ENCODE results near the gene IGSF3. TPM values are rescaled to one million over a fixed set of nuclear protein-coding genes. Genes with fewer than 3 reads are reported as not detected.
A peak's percentile ranks its signal among the peaks of the same experiment; 100 is the strongest.

The IGSF3 gene
- total and polyA plus RNA-seq, 10 of the 15 experiments (the other 5 are each of a cell fraction or from before 2014, with no cell fraction given): 1.4 to 18.0 (median 9.6) TPM

DNA sequence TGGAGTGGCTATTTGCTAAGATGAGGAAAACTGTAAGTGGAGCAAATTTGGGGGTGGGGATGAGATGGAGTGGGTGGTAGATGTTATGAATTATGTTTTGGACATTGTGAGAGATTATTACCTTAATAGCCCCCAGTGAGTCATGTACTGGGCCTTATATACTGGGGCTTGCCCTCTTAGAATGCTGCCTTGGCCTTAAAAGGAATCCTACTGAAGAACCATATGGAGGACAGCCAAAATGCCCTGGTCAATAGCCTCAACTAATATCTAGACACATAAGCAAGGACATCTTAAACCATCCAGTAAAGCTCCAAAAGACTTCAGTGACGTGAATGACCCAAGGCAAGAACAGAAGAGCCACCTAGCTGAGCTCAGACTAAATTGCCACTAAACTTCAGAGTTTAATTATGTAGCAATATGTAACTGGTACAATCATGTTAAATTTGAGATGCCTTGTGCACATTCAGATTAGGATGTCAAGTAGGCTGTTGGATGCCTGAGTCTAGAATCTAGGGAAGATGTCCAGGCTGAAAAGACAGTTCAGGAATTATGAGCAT lies 13.9 kb upstream of the IGSF3 start:
- SMC1A ChIA-PET (ENCODE audit: uncharacterized antibody, unreplicated experiment): interaction anchor here (1.0 kb wide), 1 partner anchor 10 kb away, joined by 3 read pairs; no protein-coding TSS in a partner anchor
- no peak overlapping the region for H3K4me2 ChIP-seq (ENCODE audit: control insufficient read depth, insufficient read depth)
- H3K27me3 ChIP-seq (replicated peaks in 1 of 2; ENCODE audit: control insufficient read depth in 2 of 2, insufficient read depth in 2 of 2, low read length in 1 of 2): no peaks in the 10 kb centered on the region
- no peak overlapping the region for H3K27ac ChIP-seq (ENCODE audit: control insufficient read depth, insufficient read depth)
- 30% methylated on average over 1 of the region's 1 CpG for WGBS (ENCODE audit: insufficient coverage, insufficient replicate concordance, low lambda C conversion rate, missing lambda C conversion rate)
- H3K4me1 ChIP-seq (ENCODE audit: control insufficient read depth, insufficient read depth, low read length): no peaks in the 10 kb centered on the region
- intact Hi-C loops (cut with micrococcal nuclease; ENCODE audit: unreplicated experiment): no loop called here
- POLR2A ChIA-PET: no interaction called here
- H3K9me3 ChIP-seq (replicated peaks; ENCODE audit: control insufficient read depth, insufficient read depth, low read length): no peaks in the 10 kb centered on the region; the same call in 2 of the 3 replicates
- H3K4me3 ChIP-seq: no peak overlapping the region
- no peaks in the 10 kb centered on the region for H3K36me3 ChIP-seq (ENCODE audit: control insufficient read depth in 2 of 2, insufficient read depth in 2 of 2, low read length in 1 of 2)
- CTCF ChIA-PET: interaction anchor here (1.1 kb wide), 1 partner anchor 9 kb away, joined by 4 read pairs; no protein-coding TSS in a partner anchor
- ATAC-seq (no peak), FAIRE-seq (peak; percentile 76), DNase-seq (ENCODE audit: low read depth, low spot score) (no peak)
- no peaks in the 10 kb centered on the region for H4K20me1 ChIP-seq (ENCODE audit: control insufficient read depth, insufficient read depth)
- no TSS peak for BruUV-seq (replicated peaks)
- no peaks in the 10 kb centered on the region for H3K79me2 ChIP-seq (ENCODE audit: control insufficient read depth, insufficient read depth, low read length)
- in situ Hi-C loops (cut with MboI): no loop called here
- no peak overlapping the region for H3K9ac ChIP-seq (ENCODE audit: control insufficient read depth, insufficient read depth, low read length)
- no peak overlapping the region for H2AFZ ChIP-seq (ENCODE audit: control insufficient read depth, low read depth, low read length)
- RAD21 ChIA-PET (ENCODE audit: unreplicated experiment): no interaction called here
- no peak for TF ChIP-seq SMC3 (IDR thresholded peaks at IDR 0.05; ENCODE audit: borderline replicate concordance, low read length)
- no peak for TF ChIP-seq MTA3 (IDR thresholded peaks at IDR 0.05; ENCODE audit: borderline replicate concordance, low read length)
- TF ChIP-seq, protein P1, sequence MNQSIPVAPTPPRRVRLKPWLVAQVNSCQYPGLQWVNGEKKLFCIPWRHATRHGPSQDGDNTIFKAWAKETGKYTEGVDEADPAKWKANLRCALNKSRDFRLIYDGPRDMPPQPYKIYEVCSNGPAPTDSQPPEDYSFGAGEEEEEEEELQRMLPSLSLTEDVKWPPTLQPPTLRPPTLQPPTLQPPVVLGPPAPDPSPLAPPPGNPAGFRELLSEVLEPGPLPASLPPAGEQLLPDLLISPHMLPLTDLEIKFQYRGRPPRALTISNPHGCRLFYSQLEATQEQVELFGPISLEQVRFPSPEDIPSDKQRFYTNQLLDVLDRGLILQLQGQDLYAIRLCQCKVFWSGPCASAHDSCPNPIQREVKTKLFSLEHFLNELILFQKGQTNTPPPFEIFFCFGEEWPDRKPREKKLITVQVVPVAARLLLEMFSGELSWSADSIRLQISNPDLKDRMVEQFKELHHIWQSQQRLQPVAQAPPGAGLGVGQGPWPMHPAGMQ (IDR thresholded peaks at IDR 0.05; ENCODE audit: borderline replicate concordance): no peak
- no peak for TF ChIP-seq CEBPB (IDR thresholded peaks at IDR 0.05; ENCODE audit: borderline replicate concordance in 1 of 2, low read depth in 2 of 2, low read length in 2 of 2)
- no peak for TF ChIP-seq FOS (IDR thresholded peaks at IDR 0.05; ENCODE audit: borderline replicate concordance, extremely low read depth, insufficient read length)
- TF ChIP-seq SREBF2 (IDR thresholded peaks at IDR 0.05; ENCODE audit: low read length): no peak
- no peak for TF ChIP-seq SIN3A (IDR thresholded peaks at IDR 0.05; ENCODE audit: low read depth, low read length)
- no peak for TF ChIP-seq TBL1XR1 (IDR thresholded peaks at IDR 0.05; ENCODE audit: low read depth, low read length)
- TF ChIP-seq IKZF2 (IDR thresholded peaks at IDR 0.05): no peak
- no peak for TF ChIP-seq ASH2L (IDR thresholded peaks at IDR 0.05; ENCODE audit: borderline replicate concordance, low read depth)
- TF ChIP-seq, protein P2, sequence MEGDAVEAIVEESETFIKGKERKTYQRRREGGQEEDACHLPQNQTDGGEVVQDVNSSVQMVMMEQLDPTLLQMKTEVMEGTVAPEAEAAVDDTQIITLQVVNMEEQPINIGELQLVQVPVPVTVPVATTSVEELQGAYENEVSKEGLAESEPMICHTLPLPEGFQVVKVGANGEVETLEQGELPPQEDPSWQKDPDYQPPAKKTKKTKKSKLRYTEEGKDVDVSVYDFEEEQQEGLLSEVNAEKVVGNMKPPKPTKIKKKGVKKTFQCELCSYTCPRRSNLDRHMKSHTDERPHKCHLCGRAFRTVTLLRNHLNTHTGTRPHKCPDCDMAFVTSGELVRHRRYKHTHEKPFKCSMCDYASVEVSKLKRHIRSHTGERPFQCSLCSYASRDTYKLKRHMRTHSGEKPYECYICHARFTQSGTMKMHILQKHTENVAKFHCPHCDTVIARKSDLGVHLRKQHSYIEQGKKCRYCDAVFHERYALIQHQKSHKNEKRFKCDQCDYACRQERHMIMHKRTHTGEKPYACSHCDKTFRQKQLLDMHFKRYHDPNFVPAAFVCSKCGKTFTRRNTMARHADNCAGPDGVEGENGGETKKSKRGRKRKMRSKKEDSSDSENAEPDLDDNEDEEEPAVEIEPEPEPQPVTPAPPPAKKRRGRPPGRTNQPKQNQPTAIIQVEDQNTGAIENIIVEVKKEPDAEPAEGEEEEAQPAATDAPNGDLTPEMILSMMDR (IDR thresholded peaks at IDR 0.05 in 2 of 3, conservative IDR thresholded peaks at IDR 0.05 in 1 of 3; ENCODE audit: control insufficient read depth in 2 of 3, extremely low read depth in 1 of 3, insufficient read depth in 1 of 3, low read depth in 3 of 3, low read length in 3 of 3): no peak
- TF ChIP-seq SREBF1 (IDR thresholded peaks at IDR 0.05; ENCODE audit: low read length): no peak
- TF ChIP-seq HCFC1 (IDR thresholded peaks at IDR 0.05; ENCODE audit: low read length): no peak
- no peak for TF ChIP-seq NFIC (IDR thresholded peaks at IDR 0.05; ENCODE audit: low read depth, low read length)
- TF ChIP-seq ZNF384 (IDR thresholded peaks at IDR 0.05; ENCODE audit: borderline replicate concordance, low read depth, low read length): no peak
- TF ChIP-seq, protein P3, sequence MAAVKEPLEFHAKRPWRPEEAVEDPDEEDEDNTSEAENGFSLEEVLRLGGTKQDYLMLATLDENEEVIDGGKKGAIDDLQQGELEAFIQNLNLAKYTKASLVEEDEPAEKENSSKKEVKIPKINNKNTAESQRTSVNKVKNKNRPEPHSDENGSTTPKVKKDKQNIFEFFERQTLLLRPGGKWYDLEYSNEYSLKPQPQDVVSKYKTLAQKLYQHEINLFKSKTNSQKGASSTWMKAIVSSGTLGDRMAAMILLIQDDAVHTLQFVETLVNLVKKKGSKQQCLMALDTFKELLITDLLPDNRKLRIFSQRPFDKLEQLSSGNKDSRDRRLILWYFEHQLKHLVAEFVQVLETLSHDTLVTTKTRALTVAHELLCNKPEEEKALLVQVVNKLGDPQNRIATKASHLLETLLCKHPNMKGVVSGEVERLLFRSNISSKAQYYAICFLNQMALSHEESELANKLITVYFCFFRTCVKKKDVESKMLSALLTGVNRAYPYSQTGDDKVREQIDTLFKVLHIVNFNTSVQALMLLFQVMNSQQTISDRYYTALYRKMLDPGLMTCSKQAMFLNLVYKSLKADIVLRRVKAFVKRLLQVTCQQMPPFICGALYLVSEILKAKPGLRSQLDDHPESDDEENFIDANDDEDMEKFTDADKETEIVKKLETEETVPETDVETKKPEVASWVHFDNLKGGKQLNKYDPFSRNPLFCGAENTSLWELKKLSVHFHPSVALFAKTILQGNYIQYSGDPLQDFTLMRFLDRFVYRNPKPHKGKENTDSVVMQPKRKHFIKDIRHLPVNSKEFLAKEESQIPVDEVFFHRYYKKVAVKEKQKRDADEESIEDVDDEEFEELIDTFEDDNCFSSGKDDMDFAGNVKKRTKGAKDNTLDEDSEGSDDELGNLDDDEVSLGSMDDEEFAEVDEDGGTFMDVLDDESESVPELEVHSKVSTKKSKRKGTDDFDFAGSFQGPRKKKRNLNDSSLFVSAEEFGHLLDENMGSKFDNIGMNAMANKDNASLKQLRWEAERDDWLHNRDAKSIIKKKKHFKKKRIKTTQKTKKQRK (IDR thresholded peaks at IDR 0.05; ENCODE audit: low read depth, low read length): no peak
- TF ChIP-seq RELA (IDR thresholded peaks at IDR 0.05; ENCODE audit: borderline replicate concordance, partially characterized antibody): no peak
- TF ChIP-seq CHD4 (IDR thresholded peaks at IDR 0.05): no peak
